HG02938 (cell line): ENCODE results near the gene HSF2BP.
"Not testable (repeated sequence)": the region's sequence is repeated elsewhere in the genome, so short reads cannot be mapped to it uniquely, and the experiment has no call there.

Experiments
- ATAC-seq: cut with Tn5 transposase; IDR thresholded peaks from one replicate; pipeline ENCODE4 v1.9.1; 2021; ENCODE audit warnings: mild to moderate bottlenecking, moderate library complexity; ENCODE audit not compliant: unreplicated experiment

HSF2BP gene

DNA sequence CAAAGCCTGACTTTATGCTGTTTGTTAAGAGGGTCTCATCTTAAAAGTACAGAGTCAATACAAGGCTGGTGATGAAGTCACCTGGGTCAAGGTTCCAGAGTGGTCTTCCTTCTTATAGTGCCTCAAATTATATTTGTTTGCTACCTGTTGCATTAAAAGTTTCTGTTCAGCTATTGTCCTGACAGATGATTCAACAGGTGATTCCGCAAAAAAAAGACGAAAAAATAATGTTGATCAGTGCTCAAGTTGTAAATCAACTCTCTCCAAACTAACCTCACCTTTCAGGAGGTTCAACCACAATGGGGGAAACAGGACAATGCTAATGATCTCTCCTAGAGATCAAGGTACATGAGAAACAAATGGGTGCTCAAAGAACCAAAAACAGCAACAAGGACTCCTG is 35.7 kb downstream of the HSF2BP start:
- no peak for ATAC-seq

DNA sequence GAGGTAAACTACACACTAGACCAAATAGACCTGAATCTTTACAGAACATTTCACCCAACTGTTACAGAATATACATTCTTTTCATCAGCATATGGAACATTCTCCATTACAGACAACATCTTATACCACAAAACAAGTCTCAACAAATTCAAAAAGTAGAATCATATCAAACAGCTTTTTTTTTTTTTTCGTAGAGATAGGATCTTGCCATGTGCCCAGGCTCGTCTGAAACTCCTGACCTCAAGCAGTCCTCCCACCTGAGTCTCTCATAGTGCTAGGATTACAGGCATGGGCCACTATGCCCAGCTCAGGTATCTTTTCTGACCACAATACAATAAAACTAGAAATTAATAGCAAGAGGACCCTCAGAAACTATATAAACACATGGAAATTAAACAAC is 36.5 kb downstream of the HSF2BP start:
- ATAC-seq, result no peak

DNA sequence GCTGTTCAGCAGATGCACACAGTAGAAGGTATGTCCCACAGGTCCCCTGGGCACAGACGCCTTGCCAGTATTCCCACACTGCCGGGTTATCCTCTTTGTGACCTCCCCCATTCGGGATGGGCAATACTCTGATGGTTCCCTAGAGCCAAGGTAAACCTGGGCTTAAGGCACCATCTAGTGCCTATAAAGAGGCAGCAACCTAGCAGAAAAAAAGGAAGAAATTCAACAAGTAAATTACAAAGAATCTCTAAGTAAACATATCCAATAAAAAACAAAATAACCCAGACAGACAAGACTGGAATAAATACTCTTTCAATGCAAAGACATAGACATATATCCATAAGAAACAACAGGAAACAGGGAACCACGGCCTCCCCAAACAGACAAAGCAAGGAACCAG is 39.4 kb downstream of the HSF2BP start:
- ATAC-seq, result no peak

DNA sequence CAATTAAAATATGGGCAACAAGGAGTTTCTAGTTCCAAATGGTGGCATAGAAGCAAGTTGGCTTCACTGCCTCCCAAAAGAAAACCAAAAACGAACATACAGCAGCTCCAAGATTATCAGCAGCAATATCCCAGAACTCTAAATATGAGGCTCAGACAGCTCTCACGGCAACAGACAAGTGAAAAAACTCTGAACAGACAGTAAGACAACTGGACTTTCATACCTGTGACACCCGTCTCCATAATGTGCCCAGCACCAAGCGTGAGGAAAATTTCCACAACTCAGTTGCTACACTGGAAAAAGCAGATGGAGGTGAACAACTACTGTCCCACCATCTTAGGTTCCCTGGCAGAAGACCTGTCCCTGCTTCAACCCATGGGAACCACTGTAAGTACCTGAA is 39.9 kb downstream of the HSF2BP start:
- ATAC-seq, result no peak

DNA sequence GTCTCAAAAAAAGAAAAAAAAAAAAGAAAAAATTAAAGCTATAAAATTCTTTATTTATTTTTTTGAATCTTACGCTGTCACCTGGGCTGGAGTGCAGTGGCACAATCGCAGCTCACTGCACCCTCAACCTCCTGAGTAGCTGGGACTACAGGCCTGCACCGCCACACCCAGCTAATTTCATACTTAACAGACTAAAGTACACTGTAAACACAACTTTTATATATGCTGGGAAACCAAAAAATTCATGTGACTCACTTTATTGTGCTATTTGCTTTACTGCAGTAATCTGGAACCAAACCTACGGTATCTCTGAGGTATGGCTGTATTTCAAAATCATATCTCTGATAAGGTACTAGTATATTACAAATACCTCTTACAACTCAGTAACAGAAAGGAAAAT is 40.3 kb downstream of the HSF2BP start:
- no peak for ATAC-seq

DNA sequence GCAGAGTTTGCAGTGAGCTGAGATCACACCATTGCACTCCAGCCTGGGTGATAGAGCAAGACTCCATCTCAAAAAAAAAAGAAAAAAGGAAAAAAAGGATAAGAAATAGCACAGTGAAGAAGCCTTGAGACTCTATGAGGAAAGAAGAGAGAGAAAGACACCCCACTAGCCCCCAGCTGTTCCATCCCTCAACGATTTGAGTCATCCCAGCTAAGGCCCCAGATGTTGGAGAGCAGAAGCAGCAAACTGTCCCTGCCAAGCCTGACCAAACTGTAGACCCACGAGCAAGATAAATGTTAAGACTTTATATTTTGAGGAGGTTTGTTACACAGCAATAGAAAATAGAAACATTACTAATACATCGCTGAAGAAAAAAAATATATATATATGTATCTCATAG is 42.4 kb downstream of the HSF2BP start:
- ATAC-seq, result not testable (repeated sequence)

DNA sequence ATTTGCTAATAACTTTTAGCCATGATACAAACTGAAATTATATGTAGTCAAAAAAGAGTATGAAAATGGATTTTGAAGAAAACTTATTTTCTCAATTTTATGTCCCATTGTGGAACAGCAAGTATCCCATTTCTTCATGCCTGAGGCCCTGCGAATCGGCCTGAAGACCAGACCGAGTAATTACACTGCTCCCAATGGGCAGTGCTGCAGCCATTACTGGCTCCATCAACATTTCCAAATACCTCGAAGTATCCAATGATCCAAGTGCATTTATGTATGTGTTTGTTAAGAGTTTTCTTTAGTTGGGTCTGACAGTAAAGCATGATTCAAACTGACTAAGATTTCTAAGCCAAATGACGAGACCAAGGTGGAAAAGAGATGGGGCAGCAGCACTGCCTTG is 44.4 kb downstream of the HSF2BP start:
- ATAC-seq, result no peak

DNA sequence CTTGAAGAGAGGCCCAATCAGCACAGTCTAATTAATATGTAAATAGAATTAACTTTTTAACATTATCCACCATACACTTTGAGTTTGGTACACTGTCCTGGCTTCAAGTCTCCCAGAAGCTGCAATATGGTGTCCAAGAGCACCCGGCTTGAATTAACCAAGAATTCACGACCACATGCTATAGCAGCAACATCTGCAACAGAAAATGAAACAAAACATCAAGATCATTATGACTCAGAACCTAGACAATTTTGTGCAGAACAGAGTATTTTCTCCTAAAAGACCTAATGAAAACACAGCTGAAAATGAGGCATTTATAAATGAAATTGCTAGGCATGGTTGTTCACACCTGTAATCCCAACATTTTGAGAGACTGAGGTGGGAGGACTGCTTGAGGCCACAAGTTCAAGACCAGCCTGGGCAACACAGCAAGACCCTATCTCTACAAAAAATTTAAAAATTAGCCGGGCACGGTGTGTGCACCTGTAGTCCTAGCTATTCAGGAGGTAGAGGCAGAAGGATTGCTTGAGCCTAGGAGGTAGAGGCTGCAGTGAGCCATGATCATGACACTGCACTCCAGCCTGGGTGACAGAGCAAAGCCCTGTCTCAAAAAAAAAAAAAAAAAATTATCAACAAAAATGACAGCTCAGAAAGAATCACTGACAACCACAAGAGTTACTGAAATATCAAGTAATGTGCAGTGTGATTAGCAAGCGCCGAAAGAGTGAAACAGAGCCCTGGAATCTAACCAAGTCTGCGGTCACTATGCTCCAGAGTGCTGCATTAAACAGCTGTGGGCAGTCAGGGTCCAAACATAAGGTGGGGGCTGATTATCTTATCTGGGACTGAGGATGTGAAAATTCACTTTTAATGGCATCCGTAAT is 45.3 kb downstream of the HSF2BP start:
- ATAC-seq, result no peak

DNA sequence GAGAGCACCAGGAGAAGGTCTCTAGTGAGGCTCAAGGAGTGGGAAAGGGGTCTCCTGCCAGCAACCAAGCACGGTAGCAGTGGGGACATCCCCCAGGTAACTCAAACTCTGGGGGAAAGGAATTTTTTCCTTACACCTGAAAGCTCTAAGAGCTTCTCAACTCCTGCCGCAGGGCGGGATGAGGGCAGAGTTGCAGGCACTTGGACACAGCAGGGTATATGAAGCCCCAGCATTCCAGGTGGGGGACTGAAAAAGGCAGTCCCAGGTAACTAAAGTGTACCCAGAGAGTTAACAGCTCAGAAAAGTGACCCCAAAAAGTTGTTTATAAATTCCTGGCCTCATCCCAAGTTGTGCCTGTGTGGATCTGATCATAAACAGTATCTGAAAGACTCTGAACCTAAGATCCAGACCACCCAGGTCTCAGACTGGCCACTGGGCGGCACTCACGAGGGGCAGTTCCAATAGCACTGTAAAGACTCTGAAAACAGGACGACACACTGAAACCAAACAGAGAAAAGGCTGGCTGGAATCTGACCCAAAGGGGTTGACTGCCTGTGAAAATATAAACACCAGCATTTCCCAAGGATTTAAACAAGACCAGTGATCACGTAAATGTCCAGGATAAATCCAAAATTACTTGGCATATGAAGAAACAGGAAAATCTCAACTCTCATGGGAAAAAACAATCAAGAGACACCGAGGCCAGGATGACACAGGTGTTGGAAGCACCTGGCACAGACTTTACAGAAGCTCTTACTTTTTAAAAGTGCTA is 47.5 kb downstream of the HSF2BP start:
- no peak for ATAC-seq

DNA sequence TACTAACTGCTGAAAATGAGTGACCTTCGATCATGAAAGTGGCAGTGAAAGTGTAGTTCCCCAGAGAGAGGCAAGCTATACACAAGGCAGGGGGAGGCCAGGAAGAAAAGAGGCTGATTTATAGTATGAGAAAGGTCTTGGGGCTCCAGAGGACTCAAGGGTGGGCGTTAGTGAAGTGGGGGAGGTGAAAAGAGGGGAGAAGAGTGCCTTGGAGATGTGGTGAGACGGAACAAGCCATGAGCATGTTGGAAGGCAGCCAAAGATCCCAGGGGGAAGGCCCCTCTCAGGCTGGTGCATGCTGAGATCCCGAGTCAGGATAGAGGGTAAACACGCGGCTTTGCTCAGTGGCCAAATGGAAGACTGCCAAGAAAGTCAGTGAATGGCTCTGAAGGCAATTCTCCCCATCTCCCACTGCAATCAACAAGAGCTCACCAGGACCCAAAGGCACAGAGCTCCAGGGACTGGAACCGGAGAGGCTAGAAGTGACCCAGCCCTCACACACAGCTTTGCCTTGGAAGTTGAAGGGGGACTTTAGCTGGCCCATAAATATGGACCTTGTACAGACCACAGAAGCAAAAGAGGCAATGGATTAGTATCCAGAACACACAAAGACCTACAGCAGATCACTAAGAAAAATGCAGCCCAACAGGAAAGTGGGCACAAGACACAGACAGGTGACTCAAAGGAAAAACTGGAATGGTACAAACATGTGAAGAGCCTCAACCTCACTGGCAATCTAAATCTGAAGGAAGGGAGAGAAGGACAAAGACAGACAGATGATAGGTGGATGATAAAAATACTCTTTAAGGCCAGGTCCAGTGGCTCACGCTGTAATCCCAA is 49.6 kb downstream of the HSF2BP start:
- no peak for ATAC-seq

DNA sequence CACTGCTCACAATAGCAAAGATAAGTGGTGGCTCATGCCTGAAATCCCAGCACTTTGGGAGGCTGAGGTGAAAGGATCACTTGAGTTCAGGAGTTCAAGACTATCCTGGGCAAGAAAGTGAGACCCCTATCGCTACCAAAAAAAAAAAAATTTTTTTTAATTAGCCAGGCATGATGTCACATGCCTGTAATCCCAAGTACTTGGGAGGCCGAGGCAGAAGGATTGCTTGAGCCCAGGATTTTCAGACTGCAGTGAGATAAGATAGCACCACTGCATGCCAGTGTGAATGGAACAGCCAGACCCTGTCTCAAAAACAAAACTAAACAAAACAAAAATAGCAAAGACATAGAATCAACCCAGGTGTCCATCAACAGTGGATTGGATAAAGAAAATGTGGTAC is 50.6 kb downstream of the HSF2BP start:
- ATAC-seq, result no peak

DNA sequence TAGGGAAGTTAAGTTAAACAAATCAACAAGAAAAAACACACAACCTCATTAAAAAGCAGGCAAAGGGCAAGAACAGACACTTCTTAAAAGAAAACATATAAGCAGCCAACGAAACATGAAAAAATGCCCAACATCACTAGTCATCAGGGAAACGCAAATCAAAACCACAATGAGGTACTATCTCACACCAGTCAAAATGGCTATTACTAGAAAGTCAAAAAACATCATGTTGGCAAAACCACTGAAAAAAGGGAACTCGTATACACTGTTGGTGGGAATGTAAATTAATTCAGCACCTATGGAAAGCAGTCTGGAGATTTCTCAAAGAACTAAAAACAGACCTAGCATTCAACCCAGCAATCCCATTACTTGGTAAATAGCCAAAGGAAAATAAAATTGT is 51.1 kb downstream of the HSF2BP start:
- no peak for ATAC-seq

DNA sequence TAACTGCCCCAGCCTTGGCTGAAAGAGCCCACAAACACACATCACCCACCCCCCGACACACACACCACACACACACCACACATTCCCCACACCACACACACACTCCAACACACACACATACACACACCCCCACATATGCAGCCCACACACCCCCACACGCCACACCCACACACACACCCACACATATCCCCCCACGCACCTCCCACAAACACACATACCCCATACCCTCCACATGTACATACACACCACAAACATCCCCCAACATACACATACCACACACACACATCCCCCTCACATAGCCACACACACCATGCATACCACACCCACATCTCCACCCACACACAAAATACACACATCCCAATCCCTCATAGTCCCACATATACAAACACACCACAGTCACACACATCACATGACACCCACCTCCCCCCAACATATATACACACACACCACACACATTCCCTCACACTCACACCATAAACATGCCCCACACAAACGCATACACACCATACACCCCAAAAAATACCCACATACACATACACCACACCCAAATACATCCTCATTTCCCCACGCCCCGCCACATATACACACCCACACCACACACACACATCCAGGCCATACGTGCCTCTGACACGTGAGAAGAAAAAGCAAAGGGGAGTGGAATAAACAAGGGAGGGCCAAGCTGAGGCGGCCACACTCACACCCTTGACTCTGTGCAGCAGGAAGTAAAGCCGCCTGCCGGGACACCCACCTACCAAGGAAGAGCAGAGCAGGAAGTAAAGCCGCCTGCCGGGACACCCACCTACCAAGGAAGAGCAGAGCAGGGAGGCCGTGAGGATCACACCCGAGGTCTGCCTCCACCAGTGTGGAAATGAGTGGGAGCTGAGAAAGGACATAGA is 53.7 kb downstream of the HSF2BP start:
- ATAC-seq, result no peak

DNA sequence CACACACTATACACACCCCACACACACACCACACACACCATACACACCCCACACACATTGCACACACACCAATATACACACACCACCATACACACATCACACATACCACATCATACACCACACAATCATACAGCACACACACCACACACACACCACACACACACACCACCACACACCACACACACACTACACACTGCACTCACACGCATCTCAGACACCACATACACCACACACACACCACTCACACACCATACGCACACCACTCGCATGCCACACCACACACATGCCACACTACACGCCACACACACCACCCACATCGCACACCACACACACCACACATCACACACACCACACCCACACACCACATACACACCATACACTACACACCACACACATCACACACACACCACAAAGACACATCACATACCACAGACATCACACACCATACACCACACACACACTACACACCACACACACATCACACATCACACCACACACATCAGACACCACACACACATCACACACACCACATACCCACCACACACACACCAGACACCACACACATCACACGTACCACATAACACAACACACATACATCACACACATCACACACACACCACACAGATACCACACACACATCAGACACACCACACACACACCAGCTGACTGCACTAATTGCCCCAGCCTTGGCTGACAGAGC is 54.6 kb downstream of the HSF2BP start:
- ATAC-seq, result no peak

DNA sequence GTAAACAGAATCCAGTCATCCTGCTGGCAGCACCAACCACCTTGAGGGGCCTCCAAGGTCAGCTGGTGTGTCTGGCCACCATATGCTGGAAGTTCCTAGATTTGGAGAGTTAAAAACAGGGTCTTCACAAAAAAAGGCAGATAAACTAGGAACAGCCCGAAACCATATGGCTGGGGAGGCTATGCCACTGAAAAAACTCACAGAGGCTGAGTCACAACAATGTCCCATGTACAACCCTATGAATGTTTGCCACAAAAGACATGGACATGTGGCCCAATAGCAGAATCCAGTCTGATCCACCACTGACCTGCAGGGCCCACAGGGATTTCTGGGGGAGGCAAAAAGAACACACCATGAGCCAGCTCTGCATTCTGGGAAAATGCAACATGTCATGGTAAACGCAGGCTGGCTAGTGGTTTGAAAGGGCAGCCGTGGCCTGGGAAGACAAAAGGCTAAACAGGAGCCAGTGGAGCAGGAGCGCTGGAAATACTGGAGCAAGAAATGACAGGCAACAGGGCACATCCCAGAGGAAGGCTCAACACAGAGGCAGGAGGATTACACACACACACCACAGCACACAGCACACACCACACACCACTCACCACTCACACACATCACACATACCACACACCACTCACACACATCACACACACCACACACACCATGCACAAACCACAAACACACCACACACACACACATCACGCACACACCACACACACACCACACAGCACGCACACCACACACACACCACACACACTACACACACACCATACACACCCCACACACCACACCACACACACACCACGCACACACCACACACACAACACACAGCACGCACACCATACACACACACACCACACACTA is 55.4 kb downstream of the HSF2BP start:
- ATAC-seq, result no peak

DNA sequence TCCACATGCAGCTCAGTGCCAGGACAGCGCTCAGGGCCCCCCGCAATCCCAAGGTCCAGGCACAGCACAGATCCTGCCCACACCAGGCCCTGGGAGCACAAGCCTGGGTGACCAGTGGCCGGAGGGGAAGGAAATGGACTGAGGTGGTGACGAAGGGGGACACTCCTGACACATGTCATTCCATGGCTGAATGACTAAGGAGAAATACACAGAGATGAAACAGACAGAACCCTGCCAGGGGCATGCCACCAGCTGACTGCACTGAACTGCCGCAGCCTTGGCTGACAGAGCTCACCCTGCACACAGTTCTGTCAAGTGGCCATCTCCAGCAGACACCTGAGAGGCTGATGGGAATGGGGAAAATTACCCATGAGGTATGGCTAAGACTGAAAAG is 56.1 kb downstream of the HSF2BP start:
- ATAC-seq, result no peak

DNA sequence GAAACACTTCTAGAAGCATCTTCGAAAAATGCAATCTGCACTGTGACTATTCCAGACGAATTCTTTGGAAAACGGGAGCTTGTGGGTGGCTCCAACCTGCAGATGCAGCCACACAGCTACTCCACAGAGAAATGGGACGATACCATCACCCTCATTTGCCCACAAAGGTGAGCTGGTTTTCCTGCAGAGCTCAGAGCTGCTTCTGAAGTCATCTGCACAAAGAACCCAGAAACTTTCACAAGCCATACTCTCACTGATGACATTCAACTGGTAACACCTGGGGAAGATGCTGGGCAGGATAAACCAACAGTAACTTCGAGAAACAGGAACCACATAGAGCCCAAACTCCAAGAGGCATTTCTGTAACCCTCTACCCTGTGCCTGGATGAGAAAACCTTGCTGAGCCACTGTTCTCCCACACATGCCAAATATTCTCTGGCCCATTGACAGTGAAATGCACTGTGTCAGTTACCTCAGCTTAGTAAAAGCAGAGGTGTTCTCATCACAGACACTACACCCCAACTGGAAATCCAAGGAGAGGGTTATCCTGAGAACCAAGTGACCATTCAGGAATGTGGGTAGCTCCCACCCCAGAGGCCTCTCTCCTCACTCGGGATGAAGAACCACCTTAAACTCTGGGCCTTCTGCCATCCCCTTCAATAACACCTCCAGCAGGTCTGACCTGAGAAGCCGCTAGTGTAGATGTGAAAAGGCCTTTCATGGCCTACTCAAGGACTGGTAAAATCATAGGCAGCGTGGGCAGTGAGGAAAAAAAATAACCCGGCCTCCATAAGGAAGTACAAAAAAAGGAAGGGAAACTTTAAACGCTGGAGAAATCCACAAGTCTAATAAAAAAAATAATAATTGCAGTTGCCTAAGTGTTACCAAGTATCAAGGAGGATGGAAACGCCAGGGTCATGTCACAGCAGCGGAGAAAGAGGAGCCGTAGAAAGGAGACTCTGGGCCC is 56.7 kb downstream of the HSF2BP start:
- ATAC-seq, result no peak
